SK-N-SH (cell line): Measurements from ENCODE around the gene CLASP2.

Source experiments
- ELF1 ChIP-seq: IDR thresholded peaks from 2 replicates; pipeline ENCODE4 v1.4.0; 2012
- EP300 ChIP-seq, 2 experiments: IDR thresholded peaks; 2 replicates each; pipeline versions ENCODE4 v1.4.0 to v1.6.1; 2012; ENCODE audit warnings: borderline replicate concordance in 1 of 2, low read depth in 1 of 2, low read length in 1 of 2
- GABPA ChIP-seq: IDR thresholded peaks from 2 replicates; pipeline ENCODE4 v1.4.0; 2012; ENCODE audit warnings: low read depth, mild to moderate bottlenecking
- MXI1 ChIP-seq: IDR thresholded peaks from 2 replicates; pipeline ENCODE4 v1.6.1; 2012; ENCODE audit warnings: mild to moderate bottlenecking, low read depth, low read length, improper control_type of control experiment
- NRF1 ChIP-seq: IDR thresholded peaks from 2 replicates; pipeline ENCODE4 v1.6.1; 2012; ENCODE audit warnings: low read depth, mild to moderate bottlenecking, low read length
- RCOR1 ChIP-seq: fragments of 150-350 bp; IDR thresholded peaks from 2 replicates; pipeline ENCODE4 v1.6.1; 2017; ENCODE audit warnings: antibody characterized with exemption, low read length
- SMC3 ChIP-seq: IDR thresholded peaks from 2 replicates; pipeline ENCODE4 v1.6.1; 2012; ENCODE audit warnings: low read depth, low read length, improper control_type of control experiment
- TAF1 ChIP-seq: IDR thresholded peaks from 2 replicates; pipeline ENCODE4 v1.6.1; 2012; ENCODE audit warnings: low read depth, mild to moderate bottlenecking, low read length, moderate library complexity, borderline replicate concordance
- TCF12 ChIP-seq: IDR thresholded peaks from 2 replicates; pipeline ENCODE4 v1.4.0; 2012
- YY1 ChIP-seq: IDR thresholded peaks from 2 replicates; pipeline ENCODE4 v1.4.0; 2012; ENCODE audit warnings: low read depth, mild to moderate bottlenecking
- TF ChIP-seq, protein P1 (sequence below): fragments of 200-600 bp; sonication (generic); IDR thresholded peaks from 2 replicates; pipeline ENCODE4 v1.6.1; 2017; ENCODE audit warnings: antibody characterized with exemption, mild to moderate bottlenecking, moderate library complexity
- TF ChIP-seq, protein P2 (sequence below): fragments of 150-350 bp; IDR thresholded peaks from 2 replicates; pipeline ENCODE4 v1.6.1; 2017; ENCODE audit warnings: antibody characterized with exemption, low read length, low read depth, borderline replicate concordance
- TF ChIP-seq, protein P3 (sequence below): IDR thresholded peaks from 2 replicates; pipeline ENCODE4 v1.6.1; 2012; ENCODE audit warnings: mild to moderate bottlenecking, low read depth, low read length, moderate library complexity
- TF ChIP-seq, protein P4 (sequence below): IDR thresholded peaks from 2 replicates; pipeline ENCODE4 v1.4.0; 2012; ENCODE audit warnings: low read depth

DNA sequence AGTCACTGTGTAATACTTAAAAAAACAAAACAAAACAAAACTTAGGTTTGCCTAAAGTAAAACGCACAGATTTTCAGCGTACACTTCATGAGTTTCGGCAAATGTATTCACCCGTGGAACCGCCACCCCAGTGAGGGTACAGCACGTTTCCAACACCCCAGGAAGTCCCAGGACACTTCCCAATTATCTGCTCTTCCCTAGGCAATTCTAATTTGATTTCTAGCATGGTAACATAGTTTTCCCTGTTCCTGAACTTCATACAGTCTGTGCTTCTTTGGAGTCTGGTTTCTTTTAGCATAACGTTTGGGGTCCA, 497 bp upstream of the CLASP2 start:
- TF ChIP-seq, protein P1, sequence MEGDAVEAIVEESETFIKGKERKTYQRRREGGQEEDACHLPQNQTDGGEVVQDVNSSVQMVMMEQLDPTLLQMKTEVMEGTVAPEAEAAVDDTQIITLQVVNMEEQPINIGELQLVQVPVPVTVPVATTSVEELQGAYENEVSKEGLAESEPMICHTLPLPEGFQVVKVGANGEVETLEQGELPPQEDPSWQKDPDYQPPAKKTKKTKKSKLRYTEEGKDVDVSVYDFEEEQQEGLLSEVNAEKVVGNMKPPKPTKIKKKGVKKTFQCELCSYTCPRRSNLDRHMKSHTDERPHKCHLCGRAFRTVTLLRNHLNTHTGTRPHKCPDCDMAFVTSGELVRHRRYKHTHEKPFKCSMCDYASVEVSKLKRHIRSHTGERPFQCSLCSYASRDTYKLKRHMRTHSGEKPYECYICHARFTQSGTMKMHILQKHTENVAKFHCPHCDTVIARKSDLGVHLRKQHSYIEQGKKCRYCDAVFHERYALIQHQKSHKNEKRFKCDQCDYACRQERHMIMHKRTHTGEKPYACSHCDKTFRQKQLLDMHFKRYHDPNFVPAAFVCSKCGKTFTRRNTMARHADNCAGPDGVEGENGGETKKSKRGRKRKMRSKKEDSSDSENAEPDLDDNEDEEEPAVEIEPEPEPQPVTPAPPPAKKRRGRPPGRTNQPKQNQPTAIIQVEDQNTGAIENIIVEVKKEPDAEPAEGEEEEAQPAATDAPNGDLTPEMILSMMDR = no peak
- TF ChIP-seq TAF1 (no peak), SMC3 (no peak), EP300 (IDR thresholded peaks at IDR 0.05; ENCODE audit: borderline replicate concordance in 1 of 2, low read depth in 1 of 2, low read length in 1 of 2) (no peak), MXI1 (no peak), ELF1 (no peak), NRF1 (no peak), TCF12 (no peak), GABPA (no peak), YY1 (no peak), RCOR1 (no peak)
- TF ChIP-seq, protein P2, sequence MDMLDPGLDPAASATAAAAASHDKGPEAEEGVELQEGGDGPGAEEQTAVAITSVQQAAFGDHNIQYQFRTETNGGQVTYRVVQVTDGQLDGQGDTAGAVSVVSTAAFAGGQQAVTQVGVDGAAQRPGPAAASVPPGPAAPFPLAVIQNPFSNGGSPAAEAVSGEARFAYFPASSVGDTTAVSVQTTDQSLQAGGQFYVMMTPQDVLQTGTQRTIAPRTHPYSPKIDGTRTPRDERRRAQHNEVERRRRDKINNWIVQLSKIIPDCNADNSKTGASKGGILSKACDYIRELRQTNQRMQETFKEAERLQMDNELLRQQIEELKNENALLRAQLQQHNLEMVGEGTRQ = no peak
- TF ChIP-seq, protein P3, sequence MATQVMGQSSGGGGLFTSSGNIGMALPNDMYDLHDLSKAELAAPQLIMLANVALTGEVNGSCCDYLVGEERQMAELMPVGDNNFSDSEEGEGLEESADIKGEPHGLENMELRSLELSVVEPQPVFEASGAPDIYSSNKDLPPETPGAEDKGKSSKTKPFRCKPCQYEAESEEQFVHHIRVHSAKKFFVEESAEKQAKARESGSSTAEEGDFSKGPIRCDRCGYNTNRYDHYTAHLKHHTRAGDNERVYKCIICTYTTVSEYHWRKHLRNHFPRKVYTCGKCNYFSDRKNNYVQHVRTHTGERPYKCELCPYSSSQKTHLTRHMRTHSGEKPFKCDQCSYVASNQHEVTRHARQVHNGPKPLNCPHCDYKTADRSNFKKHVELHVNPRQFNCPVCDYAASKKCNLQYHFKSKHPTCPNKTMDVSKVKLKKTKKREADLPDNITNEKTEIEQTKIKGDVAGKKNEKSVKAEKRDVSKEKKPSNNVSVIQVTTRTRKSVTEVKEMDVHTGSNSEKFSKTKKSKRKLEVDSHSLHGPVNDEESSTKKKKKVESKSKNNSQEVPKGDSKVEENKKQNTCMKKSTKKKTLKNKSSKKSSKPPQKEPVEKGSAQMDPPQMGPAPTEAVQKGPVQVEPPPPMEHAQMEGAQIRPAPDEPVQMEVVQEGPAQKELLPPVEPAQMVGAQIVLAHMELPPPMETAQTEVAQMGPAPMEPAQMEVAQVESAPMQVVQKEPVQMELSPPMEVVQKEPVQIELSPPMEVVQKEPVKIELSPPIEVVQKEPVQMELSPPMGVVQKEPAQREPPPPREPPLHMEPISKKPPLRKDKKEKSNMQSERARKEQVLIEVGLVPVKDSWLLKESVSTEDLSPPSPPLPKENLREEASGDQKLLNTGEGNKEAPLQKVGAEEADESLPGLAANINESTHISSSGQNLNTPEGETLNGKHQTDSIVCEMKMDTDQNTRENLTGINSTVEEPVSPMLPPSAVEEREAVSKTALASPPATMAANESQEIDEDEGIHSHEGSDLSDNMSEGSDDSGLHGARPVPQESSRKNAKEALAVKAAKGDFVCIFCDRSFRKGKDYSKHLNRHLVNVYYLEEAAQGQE = no peak
- TF ChIP-seq, protein P4, sequence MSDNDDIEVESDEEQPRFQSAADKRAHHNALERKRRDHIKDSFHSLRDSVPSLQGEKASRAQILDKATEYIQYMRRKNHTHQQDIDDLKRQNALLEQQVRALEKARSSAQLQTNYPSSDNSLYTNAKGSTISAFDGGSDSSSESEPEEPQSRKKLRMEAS = no peak
